Activated naive CD4-positive, alpha-beta T cell treated with anti-CD3 and anti-CD28 coated beads, Interleukin-2, amount 10 ng/mL, durations not matched to agents 7 days and 5 days (primary cell): ENCODE data around the gene UQCC5.

ENCODE experiments used
- CTCF ChIA-PET: fragments of 350-600 bp; sonication (Branson Sonifier 250); formaldehyde crosslinking; loops from one replicate; lab custom pipeline; 2021; ENCODE audit warnings: antibody characterized with exemption; lab: Charles Lee
- DNase-seq: peaks from one replicate; pipeline ENCODE4 v3.0.0-alpha.2; 2020
- H3K27ac Mint-ChIP-seq: one replicate; pipeline ENCODE4 v1.8.0; 2021; ENCODE audit warnings: mild to moderate bottlenecking, moderate library complexity, mixed read lengths
- H3K27me3 Mint-ChIP-seq: one replicate; pipeline ENCODE4 v1.8.0; 2021; ENCODE audit warnings: mild to moderate bottlenecking, mixed read lengths
- H3K36me3 Mint-ChIP-seq: one replicate; pipeline ENCODE4 v1.8.0; 2021; ENCODE audit warnings: mixed read lengths
- H3K4me1 Mint-ChIP-seq: one replicate; pipeline ENCODE4 v1.8.0; 2021; ENCODE audit warnings: mixed read lengths
- H3K4me3 Mint-ChIP-seq: one replicate; pipeline ENCODE4 v1.8.0; 2021; ENCODE audit warnings: mild to moderate bottlenecking, moderate library complexity, mixed read lengths
- H3K9me3 Mint-ChIP-seq: one replicate; pipeline ENCODE4 v1.8.0; 2021; ENCODE audit warnings: mixed read lengths

Gene UQCC5

DNA sequence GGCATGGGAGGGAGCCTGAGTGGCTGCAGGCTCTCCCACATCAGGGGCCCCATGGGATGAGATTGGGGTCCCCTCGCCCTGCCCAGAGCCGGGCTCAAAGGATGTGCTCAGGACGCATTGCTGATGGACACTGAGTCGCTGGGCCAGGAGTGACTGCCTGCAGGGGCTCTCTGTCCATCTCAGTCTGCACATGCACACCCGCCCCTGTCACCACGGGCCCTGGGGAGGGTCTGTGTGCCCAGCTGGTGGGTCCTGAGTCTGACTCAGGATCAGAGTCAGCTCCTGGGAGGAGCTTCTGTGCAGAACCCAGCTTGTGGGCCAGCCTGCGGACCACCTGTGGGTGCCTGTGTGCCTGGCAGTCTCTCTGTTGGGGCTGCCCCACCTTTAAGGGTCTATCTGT lies 23.1 kb upstream of the UQCC5 start:
- Mint-ChIP-seq H3K4me1 (no peaks in the 10 kb centered on the region), H3K9me3 (no peaks in the 10 kb centered on the region), H3K27me3 (peaks cover 9% of the 10 kb centered on the region), H3K27ac (no peak overlapping the region), H3K36me3 (no peaks in the 10 kb centered on the region), H3K4me3 (no peak overlapping the region)
- no peak for DNase-seq
- CTCF ChIA-PET = no interaction called here

DNA sequence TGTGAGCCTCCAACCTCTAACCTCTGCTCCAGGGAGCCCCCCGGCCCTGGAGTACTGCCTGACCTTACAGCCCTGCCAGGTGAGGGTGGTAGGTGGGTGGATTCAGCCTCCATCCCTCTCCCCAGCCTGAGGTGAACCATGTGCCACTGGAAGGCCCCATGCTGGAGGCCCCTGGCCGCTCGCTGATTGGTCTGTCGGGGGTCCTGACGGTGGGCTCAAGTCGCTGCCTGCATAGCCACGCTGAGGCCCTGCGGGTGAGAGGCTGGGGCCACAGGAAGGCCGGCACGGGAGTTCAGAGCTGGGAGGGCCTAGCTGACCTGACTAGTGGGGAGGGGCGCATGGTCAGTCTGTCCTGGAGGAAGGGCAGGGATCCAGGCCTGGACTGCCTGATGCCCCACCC lies 21.8 kb upstream of the UQCC5 start:
- Mint-ChIP-seq H3K9me3 (no peaks in the 10 kb centered on the region), H3K27ac (no peak overlapping the region), H3K36me3 (no peaks in the 10 kb centered on the region), H3K27me3 (peaks cover 9% of the 10 kb centered on the region), H3K4me3 (no peak overlapping the region), H3K4me1 (no peaks in the 10 kb centered on the region)
- CTCF ChIA-PET = no interaction called here
- DNase-seq = no peak

GRCh38 chr3:52515192-52515591 lies 21.2 kb upstream of the UQCC5 start:
- Mint-ChIP-seq H3K27me3 (peaks cover 9% of the 10 kb centered on the region), H3K36me3 (no peaks in the 10 kb centered on the region), H3K4me1 (no peaks in the 10 kb centered on the region), H3K27ac (no peak overlapping the region), H3K9me3 (no peaks in the 10 kb centered on the region), H3K4me3 (no peak overlapping the region)
- DNase-seq = no peak
- CTCF ChIA-PET = no interaction called here

DNA sequence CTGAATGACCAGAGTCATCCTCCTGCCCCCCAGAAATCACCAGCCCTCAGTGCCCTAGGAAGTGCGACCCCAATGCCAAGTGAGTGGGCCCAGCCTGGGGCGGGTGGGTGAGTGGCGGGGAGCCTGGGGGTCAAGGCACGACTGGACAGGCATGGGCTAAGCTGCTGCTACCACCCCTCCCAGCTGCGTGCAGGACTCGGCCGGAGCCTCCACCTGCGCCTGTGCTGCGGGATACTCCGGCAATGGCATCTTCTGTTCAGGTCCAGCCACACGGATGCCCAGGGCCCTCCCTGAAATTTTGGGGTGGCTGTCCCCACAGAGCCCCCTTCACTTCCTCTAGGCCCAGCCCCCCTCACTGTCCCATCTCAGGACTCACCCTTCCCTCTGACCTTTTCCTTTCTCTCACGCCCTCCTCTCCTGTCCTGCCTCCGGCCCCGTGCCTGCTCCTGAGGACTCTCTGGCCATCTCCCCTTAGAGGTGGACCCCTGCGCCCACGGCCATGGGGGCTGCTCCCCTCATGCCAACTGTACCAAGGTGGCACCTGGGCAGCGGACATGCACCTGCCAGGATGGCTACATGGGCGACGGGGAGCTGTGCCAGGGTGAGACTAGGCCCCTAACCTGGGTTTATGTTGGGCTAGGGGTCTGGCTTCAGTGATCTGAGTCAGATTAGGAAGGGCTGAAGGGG lies 19.8 kb upstream of the UQCC5 start:
- CTCF ChIA-PET = interaction anchor here (0.6 kb wide), 1 partner anchor 222 kb away, joined by 3 read pairs; no protein-coding TSS in a partner anchor

GRCh38 chr3:52517796-52518722 lies 18.3 kb upstream of the UQCC5 start:
- Mint-ChIP-seq H3K4me1 (no peaks in the 10 kb centered on the region), H3K36me3 (no peaks in the 10 kb centered on the region), H3K27ac (no peak overlapping the region), H3K4me3 (no peak overlapping the region), H3K27me3 (peaks cover 5% of the 10 kb centered on the region), H3K9me3 (no peaks in the 10 kb centered on the region)
- CTCF ChIA-PET = no interaction called here
- no peak for DNase-seq

More for the DNA sequence above, 19.8 kb upstream of the UQCC5 start:
- H3K27ac Mint-ChIP-seq = no peak overlapping the region
- no peaks in the 10 kb centered on the region for H3K9me3 Mint-ChIP-seq
- H3K4me3 Mint-ChIP-seq = no peak overlapping the region
- H3K27me3 Mint-ChIP-seq = peaks cover 7% of the 10 kb centered on the region
- no peaks in the 10 kb centered on the region for H3K36me3 Mint-ChIP-seq
- H3K4me1 Mint-ChIP-seq = no peaks in the 10 kb centered on the region
- DNase-seq = no peak

DNA sequence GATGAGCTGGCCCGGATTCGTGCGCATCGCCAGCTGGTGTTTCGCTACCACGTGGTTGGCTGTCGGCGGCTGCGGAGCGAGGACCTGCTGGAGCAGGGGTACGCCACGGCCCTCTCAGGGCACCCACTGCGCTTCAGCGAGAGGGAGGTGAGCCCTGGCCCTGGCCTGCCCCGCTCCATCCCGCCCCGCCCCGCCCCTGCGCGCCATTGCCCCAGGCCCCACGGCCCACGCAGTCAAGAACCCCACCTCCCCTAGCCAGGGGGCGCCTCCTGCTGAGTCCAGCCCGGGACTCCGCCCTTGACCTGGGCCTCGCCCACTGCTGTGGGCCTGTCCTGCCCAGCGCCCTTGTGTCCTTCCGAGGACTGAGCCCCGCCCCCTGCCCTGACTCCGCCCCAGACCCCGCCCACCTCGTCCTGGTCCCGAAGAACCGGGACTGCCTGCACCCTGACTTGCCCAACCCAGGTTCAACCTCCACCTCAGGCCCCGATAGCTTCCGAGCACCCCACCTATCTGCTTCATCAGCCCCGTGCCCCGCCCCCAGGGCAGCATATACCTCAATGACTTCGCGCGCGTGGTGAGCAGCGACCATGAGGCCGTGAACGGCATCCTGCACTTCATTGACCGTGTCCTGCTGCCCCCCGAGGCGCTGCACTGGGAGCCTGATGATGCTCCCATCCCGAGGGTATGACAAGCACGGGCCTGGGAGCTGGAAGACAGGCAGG lies 17.5 kb upstream of the UQCC5 start:
- peaks cover 5% of the 10 kb centered on the region for H3K27me3 Mint-ChIP-seq
- no peak for DNase-seq
- no peaks in the 10 kb centered on the region for H3K4me1 Mint-ChIP-seq
- no peaks in the 10 kb centered on the region for H3K9me3 Mint-ChIP-seq
- H3K27ac Mint-ChIP-seq = no peak overlapping the region
- H3K36me3 Mint-ChIP-seq = no peaks in the 10 kb centered on the region
- H3K4me3 Mint-ChIP-seq = no peak overlapping the region
- CTCF ChIA-PET = no interaction called here

DNA sequence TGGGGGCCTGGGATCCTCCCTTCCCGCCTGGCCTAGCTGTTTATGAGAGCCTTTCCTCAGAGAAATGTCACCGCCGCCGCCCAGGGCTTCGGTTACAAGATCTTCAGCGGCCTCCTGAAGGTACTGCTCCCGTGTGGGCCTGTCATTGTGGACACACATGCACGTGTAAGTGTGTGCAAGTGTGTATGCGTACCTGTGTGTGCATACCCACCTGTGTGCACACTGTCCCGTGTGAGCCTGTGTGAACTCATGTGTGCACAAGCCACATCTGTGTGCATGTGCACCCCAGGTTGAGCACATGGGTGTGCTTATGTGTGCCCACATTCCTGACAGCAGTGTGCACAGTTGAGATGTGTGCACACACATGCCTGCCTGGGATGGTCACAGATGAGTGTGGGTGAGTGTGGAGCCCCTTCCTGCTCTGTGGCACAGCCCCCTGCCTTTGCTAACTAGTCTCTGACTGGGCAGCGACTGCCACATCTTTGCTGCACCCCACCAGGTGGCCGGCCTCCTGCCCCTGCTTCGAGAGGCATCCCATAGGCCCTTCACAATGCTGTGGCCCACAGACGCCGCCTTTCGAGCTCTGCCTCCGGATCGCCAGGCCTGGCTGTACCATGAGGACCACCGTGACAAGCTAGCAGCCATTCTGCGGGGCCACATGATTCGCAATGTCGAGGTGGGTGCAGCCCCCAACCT lies 16.8 kb upstream of the UQCC5 start:
- Mint-ChIP-seq H3K27me3 (peaks cover 5% of the 10 kb centered on the region), H3K9me3 (no peaks in the 10 kb centered on the region)
- CTCF ChIA-PET = no interaction called here

DNA sequence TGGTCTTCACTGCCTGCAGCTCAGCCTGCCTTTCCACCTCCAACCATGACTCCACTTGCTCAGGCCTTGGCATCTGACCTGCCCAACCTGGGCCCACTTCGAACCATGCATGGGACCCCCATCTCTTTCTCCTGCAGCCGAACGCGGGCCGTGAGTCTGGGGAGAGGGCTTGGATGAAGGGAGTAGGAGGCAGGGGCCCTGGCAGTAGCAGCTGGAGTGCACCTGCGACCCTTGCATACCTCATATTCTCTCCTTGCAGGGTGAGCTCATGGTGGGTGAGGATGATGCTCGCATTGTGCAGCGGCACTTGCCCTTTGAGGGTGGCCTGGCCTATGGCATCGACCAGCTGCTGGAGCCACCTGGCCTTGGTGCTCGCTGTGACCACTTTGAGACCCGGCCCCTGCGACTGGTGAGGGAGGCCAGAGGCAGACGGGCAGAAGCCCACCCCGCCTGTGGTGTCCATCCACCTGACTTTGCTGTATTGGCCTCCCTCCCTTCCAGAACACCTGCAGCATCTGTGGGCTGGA lies 16.2 kb upstream of the UQCC5 start:
- H3K4me1 Mint-ChIP-seq = no peaks in the 10 kb centered on the region
- H3K9me3 Mint-ChIP-seq = no peaks in the 10 kb centered on the region
- peaks cover 5% of the 10 kb centered on the region for H3K27me3 Mint-ChIP-seq
- CTCF ChIA-PET = no interaction called here
- H3K36me3 Mint-ChIP-seq = no peaks in the 10 kb centered on the region
- no peak for DNase-seq
- H3K27ac Mint-ChIP-seq = no peak overlapping the region
- no peak overlapping the region for H3K4me3 Mint-ChIP-seq

More for the DNA sequence above, 16.8 kb upstream of the UQCC5 start:
- no peaks in the 10 kb centered on the region for H3K4me1 Mint-ChIP-seq
- H3K27ac Mint-ChIP-seq = no peak overlapping the region
- DNase-seq = no peak
- H3K36me3 Mint-ChIP-seq = no peaks in the 10 kb centered on the region
- no peak overlapping the region for H3K4me3 Mint-ChIP-seq

GRCh38 chr3:52520716-52521487 lies 15.5 kb upstream of the UQCC5 start:
- no peak for DNase-seq
- CTCF ChIA-PET = no interaction called here
- Mint-ChIP-seq H3K27ac (no peak overlapping the region), H3K9me3 (no peaks in the 10 kb centered on the region), H3K27me3 (no peaks in the 10 kb centered on the region), H3K4me1 (no peaks in the 10 kb centered on the region), H3K4me3 (no peak overlapping the region), H3K36me3 (no peaks in the 10 kb centered on the region)

DNA sequence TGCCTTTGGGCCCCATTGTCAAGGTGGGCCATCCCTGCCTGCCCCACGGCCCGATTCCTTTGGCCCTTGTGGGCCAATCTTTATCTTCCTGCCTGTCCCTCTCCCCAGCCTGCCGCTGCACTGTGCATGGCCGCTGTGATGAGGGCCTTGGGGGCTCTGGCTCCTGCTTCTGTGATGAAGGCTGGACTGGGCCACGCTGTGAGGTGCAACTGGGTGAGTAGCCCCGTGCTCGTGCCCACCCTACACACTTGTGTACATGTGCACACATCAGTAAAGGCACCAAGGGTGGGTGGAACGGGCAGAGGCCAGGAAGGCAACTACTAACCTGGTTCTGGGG lies 14.9 kb upstream of the UQCC5 start:
- no peaks in the 10 kb centered on the region for H3K4me1 Mint-ChIP-seq
- CTCF ChIA-PET = no interaction called here
- H3K36me3 Mint-ChIP-seq = no peaks in the 10 kb centered on the region
- H3K27ac Mint-ChIP-seq = no peak overlapping the region
- H3K9me3 Mint-ChIP-seq = no peaks in the 10 kb centered on the region
- H3K27me3 Mint-ChIP-seq = no peaks in the 10 kb centered on the region
- DNase-seq = no peak
- no peak overlapping the region for H3K4me3 Mint-ChIP-seq

DNA sequence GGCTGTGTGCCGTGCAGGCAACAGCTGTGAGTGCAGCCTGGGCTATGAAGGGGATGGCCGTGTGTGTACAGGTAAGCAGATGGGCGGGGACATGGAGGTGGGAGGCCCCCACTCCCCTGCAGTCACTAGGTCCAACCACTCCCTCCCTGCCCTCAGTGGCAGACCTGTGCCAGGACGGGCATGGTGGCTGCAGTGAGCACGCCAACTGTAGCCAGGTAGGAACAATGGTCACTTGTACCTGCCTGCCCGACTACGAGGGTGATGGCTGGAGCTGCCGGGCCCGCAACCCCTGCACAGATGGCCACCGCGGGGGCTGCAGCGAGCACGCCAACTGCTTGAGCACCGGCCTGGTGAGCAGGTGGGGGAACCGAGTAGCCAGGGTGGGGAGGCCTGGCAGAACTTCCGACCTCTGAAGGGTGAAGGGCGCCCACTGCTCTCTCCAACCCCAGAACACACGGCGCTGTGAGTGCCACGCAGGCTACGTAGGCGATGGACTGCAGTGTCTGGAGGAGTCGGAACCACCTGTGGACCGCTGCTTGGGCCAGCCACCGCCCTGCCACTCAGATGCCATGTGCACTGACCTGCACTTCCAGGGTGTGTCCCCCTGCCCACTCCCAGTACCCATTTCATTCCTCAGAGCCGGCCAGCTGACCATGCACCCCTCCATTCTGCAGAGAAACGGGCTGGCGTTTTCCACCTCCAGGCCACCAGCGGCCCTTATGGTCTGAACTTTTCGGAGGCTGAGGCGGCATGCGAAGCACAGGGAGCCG lies 14.3 kb upstream of the UQCC5 start:
- H3K27me3 Mint-ChIP-seq = no peaks in the 10 kb centered on the region
- H3K27ac Mint-ChIP-seq = no peak overlapping the region
- DNase-seq = no peak
- CTCF ChIA-PET = no interaction called here
- no peaks in the 10 kb centered on the region for H3K4me1 Mint-ChIP-seq
- H3K9me3 Mint-ChIP-seq = no peaks in the 10 kb centered on the region
- H3K4me3 Mint-ChIP-seq = no peak overlapping the region
- H3K36me3 Mint-ChIP-seq = no peaks in the 10 kb centered on the region

DNA sequence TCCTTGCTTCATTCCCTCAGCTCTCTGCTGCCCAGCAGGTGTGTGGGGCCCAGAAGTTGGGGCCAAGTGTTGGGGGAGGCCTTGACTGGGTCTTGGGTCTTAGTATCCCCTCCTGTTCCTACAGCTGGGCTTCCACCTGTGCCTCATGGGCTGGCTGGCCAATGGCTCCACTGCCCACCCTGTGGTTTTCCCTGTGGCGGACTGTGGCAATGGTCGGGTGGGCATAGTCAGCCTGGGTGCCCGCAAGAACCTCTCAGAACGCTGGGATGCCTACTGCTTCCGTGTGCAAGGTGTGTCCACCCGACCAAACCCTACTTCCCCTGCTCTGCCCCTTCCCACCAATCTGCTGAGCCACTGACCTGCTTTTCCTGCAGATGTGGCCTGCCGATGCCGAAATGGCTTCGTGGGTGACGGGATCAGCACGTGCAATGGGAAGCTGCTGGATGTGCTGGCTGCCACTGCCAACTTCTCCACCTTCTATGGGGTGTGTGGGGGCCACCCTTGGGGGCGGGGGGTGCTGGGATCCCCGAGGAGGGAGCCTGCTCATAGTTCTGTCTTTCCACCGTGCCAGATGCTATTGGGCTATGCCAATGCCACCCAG lies 13.7 kb upstream of the UQCC5 start:
- Mint-ChIP-seq H3K27ac (no peak overlapping the region), H3K36me3 (no peaks in the 10 kb centered on the region), H3K27me3 (no peaks in the 10 kb centered on the region), H3K4me3 (no peak overlapping the region), H3K4me1 (no peaks in the 10 kb centered on the region), H3K9me3 (no peaks in the 10 kb centered on the region)
- no peak for DNase-seq
- CTCF ChIA-PET = no interaction called here
